WTC11 (cell line): ENCODE measurements around the gene SECTM1.

Source experiments
- CTCF ChIP-seq: fragments of 200-600 bp; IDR thresholded peaks from 2 replicates; pipeline ENCODE4 v1.8.0; 2022; ENCODE audit warnings: antibody characterized with exemption
- E2F5 ChIP-seq: sonication (generic); formaldehyde crosslinking; IDR thresholded peaks from 2 replicates; pipeline ENCODE4 v1.8.1; 2022; ENCODE audit warnings: mild to moderate bottlenecking, moderate library complexity, missing genetic modification reagents
- ELF4 ChIP-seq: sonication (generic); formaldehyde crosslinking; IDR thresholded peaks from 2 replicates; pipeline ENCODE4 v1.8.1; 2022; ENCODE audit warnings: low read depth, mild to moderate bottlenecking, moderate library complexity, missing genetic modification reagents
- FOXP4 ChIP-seq: sonication (generic); formaldehyde crosslinking; IDR thresholded peaks from 2 replicates; pipeline ENCODE4 v1.8.0; 2022; ENCODE audit warnings: mild to moderate bottlenecking, missing genetic modification reagents
- KAT7 ChIP-seq: sonication (generic); formaldehyde crosslinking; IDR thresholded peaks from 2 replicates; pipeline ENCODE4 v1.8.1; 2023; ENCODE audit warnings: missing genetic modification reagents, mild to moderate bottlenecking, borderline replicate concordance
- MAX ChIP-seq: sonication (generic); formaldehyde crosslinking; IDR thresholded peaks from 2 replicates; pipeline ENCODE4 v1.8.0; 2022; ENCODE audit warnings: mild to moderate bottlenecking, missing genetic modification reagents
- RELA ChIP-seq: sonication (generic); formaldehyde crosslinking; IDR thresholded peaks from 2 replicates; pipeline ENCODE4 v1.8.1; 2022; ENCODE audit warnings: missing genetic modification reagents, mild to moderate bottlenecking, borderline replicate concordance
- SP1 ChIP-seq: sonication (generic); formaldehyde crosslinking; conservative IDR thresholded peaks from 2 replicates; pipeline ENCODE4 v1.8.1; 2022; ENCODE audit warnings: missing genetic modification reagents
- TF ChIP-seq, protein P1 (sequence below): fragments of 250-450 bp; sonication (Bioruptor Pico); IDR thresholded peaks from 2 replicates; pipeline ENCODE4 v1.9.0; 2021; ENCODE audit warnings: moderate library complexity, mild to moderate bottlenecking, inconsistent platforms, borderline replicate concordance

DNA sequence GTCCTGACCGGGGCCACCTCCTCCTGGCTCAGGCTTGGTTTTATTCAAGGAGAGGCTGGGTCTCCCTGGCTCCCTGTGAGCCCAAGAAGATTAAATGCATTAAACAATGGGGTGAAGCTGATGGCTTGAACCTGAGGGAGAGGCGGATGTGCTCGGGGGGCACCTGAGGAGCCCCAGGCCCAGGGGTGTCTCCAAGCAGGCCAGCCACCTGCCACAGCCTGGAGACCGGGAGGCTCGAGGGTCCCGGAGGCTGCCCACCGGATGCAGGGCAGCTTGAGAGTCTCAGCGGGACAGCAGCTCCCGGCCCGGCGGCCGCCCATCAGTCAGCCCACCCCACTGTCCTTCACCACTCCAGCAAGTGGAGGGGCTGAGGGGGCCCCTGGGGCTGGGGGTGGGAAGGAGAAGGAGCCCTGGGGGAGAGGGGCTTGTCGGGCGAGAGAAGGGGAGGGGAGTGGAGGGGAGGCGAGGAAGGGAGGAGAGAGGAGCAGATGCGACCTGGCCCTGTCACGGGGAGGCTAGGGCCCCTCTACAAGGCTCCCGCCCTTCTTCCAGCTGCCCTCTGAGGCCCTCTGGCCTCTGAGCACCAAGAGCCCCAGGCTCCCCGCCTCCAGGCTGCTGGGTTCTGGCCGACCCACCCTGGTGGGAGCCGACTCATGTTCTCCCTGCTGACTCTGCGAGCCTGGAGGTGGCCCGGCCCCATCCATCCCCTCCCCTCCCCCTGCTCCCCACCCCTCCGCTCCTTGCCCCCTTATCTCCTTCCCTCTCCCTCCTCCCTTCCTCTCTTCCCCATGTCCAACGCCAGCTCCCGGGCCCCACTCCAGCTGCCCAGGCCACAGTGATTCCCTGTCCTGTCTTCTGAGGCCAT, 29.4 kb downstream of the SECTM1 start:
- TF ChIP-seq, protein P1, sequence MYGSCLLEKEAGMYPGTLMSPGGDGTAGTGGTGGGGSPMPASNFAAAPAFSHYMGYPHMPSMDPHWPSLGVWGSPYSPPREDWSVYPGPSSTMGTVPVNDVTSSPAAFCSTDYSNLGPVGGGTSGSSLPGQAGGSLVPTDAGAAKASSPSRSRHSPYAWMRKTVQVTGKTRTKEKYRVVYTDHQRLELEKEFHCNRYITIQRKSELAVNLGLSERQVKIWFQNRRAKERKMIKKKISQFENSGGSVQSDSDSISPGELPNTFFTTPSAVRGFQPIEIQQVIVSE (CRISPR knock-in tag), result no peak
- TF ChIP-seq FOXP4, result no peak
- no peak for TF ChIP-seq SP1 (CRISPR knock-in tag)
- no peak for TF ChIP-seq E2F5 (CRISPR knock-in tag)
- no peak for TF ChIP-seq KAT7 (CRISPR knock-in tag)
- TF ChIP-seq MAX (CRISPR knock-in tag), result no peak
- TF ChIP-seq ELF4 (CRISPR knock-in tag), result no peak
- no peak for TF ChIP-seq CTCF
- no peak for TF ChIP-seq RELA
